ENCODE measurements around the gene OR5P2.
"Not testable (repeated sequence)": the region's sequence is repeated elsewhere in the genome, so short reads cannot be mapped to it uniquely, and the experiment has no call there.

The OR5P2 gene

DNA sequence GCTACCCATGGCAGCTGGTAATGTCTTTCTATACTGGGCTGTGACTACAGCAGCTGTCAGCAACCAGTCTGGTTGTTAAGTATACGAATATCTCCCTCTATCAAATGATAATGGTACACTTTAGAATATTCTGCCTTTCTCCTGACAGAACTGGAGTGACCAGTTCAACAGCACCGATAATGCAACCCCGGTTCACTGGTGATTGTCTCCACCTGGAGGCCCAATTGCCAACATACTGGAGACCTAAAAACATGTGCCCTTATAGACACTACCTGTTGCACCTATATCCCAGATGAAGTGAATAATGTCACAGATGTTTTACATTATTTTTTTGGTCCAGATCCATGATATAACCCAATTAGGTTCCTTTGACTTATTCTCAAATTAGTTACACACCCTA lies 21.1 kb downstream of the OR5P2 start:
- peaks cover 27% of the 10 kb centered on the region for H3K27me3 ChIP-seq (ENCODE audit: insufficient read depth, low read depth, severe bottlenecking)
- no peak for DNase-seq
- H3K36me3 ChIP-seq = no peaks in the 10 kb centered on the region
- no peak overlapping the region for H3K27ac ChIP-seq
- no peaks in the 10 kb centered on the region for H3K9me3 ChIP-seq (ENCODE audit: severe bottlenecking)
- no peak overlapping the region for H3K4me3 ChIP-seq (ENCODE audit: low read depth, low read length)
- TF ChIP-seq, protein P1, sequence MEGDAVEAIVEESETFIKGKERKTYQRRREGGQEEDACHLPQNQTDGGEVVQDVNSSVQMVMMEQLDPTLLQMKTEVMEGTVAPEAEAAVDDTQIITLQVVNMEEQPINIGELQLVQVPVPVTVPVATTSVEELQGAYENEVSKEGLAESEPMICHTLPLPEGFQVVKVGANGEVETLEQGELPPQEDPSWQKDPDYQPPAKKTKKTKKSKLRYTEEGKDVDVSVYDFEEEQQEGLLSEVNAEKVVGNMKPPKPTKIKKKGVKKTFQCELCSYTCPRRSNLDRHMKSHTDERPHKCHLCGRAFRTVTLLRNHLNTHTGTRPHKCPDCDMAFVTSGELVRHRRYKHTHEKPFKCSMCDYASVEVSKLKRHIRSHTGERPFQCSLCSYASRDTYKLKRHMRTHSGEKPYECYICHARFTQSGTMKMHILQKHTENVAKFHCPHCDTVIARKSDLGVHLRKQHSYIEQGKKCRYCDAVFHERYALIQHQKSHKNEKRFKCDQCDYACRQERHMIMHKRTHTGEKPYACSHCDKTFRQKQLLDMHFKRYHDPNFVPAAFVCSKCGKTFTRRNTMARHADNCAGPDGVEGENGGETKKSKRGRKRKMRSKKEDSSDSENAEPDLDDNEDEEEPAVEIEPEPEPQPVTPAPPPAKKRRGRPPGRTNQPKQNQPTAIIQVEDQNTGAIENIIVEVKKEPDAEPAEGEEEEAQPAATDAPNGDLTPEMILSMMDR (IDR thresholded peaks at IDR 0.05; ENCODE audit: low read depth, low read length) = no peak

DNA sequence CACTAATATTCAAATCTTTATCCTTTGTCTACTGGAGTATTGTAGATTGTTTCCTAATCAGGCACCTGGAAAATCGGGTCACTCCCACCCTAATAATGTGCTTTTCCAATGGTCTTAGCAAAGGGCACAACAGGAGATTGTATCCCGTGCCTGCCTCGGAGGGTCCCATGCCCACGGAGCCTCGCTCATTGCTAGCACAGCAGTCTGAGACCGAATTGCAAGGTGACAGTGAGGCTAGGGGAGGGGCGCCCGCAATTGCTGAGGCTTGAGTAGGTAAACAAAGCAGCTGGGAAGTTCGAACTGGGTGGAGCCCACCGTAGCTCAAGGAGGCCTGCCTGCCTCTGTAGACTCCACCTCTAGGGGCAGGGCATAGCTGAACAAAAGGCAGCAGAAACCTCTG lies 32.4 kb downstream of the OR5P2 start:
- H3K27me3 ChIP-seq (ENCODE audit: insufficient read depth, low read depth, severe bottlenecking) = peaks cover 13% of the 10 kb centered on the region
- DNase-seq; H3K27ac ChIP-seq; H3K9me3 ChIP-seq (ENCODE audit: severe bottlenecking); H3K4me3 ChIP-seq (ENCODE audit: low read depth, low read length); H3K36me3 ChIP-seq: not testable (repeated sequence)

DNA sequence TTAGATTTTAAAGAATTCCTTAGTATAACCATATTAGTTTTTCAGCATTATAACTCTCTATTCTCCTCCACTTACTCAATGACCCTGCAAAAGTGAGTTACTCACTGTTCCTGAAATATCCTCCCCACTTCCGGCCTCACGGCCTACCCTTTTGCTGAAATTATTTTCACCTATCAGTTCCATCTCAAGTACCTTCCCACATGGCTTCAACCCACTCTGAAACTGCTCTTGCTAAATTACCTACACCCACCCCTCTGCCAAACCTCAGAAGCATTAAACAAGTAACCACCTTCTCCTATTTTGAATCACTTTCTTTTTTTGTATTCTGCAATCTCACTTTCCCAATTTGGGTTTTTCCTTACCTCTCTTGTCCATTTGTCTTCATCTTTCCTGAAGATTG lies 37.7 kb downstream of the OR5P2 start:
- Histone ChIP-seq H3K9me3 (ENCODE audit: severe bottlenecking) (no peaks in the 10 kb centered on the region), H3K27me3 (ENCODE audit: insufficient read depth, low read depth, severe bottlenecking) (peaks cover 19% of the 10 kb centered on the region)
- no peak for DNase-seq

DNA sequence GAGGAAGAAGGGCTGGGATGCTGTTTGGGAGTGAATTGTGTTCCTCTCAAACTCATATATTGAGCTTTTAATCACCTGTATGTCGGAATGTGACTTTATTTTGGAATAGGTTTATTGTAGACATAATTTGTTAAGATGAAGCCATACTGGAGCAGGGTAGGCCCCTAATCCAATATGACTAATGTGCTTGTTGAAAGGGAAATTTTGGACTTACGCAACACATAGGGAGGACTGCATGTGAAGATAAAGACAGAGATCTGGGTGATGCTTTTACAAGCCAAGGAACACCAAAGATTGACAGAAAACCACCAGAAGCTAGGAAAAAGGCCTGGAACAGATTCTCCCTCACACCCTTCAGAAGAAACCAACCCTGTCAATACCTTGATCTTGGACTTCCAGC lies 47.3 kb downstream of the OR5P2 start:
- Histone ChIP-seq H3K4me3 (ENCODE audit: low read depth, low read length) (no peak overlapping the region), H3K36me3 (no peaks in the 10 kb centered on the region), H3K27ac (no peak overlapping the region), H3K9me3 (ENCODE audit: severe bottlenecking) (no peaks in the 10 kb centered on the region), H3K27me3 (ENCODE audit: insufficient read depth, low read depth, severe bottlenecking) (peaks cover 33% of the 10 kb centered on the region)
- no peak for DNase-seq
- TF ChIP-seq, protein P1 (IDR thresholded peaks at IDR 0.05; ENCODE audit: low read depth, low read length) = no peak

More for the DNA sequence above, 37.7 kb downstream of the OR5P2 start:
- H3K36me3 ChIP-seq = no peaks in the 10 kb centered on the region
- TF ChIP-seq, protein P1 (IDR thresholded peaks at IDR 0.05; ENCODE audit: low read depth, low read length) = no peak
- no peak overlapping the region for H3K4me3 ChIP-seq (ENCODE audit: low read depth, low read length)
- no peak overlapping the region for H3K27ac ChIP-seq

Measured in WERI-Rb-1 (cell line).